Activated CD4-positive, alpha-beta T cell treated with anti-CD3 and anti-CD28 coated beads, Interleukin-2, Interleukin-4, amounts not matched to agents 100 ng/mL and 50 ng/mL, durations not matched to agents 16 hours and 8 hours (primary cell): Measurements from ENCODE around the gene CPLX3.
A peak's percentile ranks its signal among the peaks of the same experiment; 100 is the strongest.

Source experiments
- DNase-seq: peaks from one replicate; pipeline ENCODE4 v3.0.0-alpha.2; 2020; ENCODE audit warnings: low spot score

Gene CPLX3

DNA sequence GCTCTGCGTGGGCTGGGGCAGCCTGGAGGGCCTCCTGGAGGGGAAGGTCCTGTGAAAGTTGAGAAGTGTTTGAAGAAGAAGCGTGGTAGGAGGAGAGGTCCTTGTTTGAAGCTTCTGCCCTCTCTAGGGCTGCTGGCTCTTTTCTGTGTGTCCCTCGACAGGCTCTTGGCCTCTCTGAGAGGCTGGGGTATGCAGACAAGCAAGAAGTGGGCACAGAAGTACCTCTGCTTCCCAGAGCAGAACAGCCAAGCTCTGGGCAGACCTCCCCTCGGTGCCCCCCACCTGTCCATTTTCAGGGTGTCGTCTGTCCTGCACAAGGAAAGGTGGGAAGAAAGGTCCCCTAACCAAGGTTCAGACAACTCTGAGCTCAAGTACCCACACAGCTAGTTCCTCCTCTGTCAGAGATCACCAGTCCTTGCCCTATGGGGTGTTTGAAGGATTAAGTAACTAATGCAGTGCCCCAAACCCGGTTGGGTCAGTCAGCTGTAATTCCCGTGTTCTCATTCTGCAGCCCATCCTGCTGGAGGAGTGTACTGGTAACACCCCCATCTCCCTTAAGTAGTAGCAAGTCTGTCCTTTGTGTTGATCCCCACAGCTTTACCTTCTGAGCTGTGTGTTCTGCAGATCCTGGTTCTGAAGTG, 38.3 kb upstream of the CPLX3 start:
- DNase-seq = no peak

DNA sequence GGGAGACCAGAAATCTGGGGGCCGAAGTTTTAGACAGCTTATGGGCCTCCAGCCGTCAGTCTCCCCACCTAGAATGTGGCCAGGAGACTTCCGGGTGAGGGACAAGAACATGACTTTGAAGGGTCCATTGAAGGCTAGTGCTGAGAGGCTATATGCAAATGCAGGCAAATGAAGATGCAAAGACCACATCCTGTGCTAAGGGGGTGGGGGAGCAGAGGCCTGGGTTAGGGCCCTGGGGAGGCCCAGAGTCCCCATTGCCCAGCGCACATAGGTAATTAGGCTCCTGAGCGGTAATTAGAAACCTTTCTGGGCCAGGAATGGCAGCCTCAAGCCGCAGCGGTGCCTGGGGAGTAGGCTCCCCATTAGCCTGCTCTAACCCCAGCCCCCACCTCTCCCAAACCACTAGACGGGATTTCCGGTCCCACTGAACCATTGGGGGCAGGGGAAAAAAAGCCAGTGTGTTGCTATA, 37.7 kb upstream of the CPLX3 start:
- peak; percentile 76 for DNase-seq

GRCh38 chr15:74789171-74789631, 37.2 kb upstream of the CPLX3 start:
- DNase-seq = no peak

GRCh38 chr15:74789741-74790079, 36.7 kb upstream of the CPLX3 start:
- DNase-seq = no peak

DNA sequence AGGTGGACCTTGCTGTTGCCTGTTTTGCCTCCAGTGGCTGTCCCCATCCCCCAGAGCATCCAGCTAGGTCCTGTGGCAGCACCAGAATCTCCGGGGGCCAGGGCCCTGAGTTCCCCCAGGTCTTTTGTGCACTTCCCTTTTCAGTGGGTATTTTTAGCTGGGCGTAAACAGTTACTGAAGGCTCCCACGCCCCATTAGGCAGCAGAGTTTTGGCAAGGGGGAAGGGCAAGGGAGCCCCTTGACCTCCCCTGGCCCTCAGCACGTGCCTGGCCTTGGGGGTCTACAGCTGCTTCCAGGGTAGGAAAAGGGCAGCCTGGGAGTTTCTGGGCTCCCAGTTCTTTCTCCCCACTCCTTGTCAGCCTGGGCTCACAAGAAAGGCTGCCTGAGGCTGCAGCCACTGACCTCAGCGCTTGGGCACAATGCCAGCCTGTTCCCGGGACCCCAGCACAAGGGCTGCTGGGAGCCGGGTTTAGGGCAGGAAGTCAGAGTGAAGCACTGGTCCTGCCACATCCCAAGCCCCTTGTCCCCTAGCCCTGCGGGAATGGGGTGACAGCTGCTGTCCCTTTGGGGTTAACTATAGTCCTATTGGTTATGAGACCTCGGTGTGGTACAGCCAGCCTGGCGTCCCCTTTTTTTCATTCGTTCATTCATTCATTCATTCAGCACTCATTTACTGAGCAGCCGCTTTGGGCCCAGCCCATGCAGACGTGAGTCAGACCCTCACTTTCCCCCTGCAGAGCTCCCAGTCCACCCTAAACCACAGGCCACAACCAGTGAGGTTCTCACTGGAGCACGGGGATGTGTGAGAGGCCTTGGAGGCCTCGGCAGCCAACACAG, 36.1 kb upstream of the CPLX3 start:
- no peak for DNase-seq

- DNase-seq = no peak
Observed at GRCh38 chr15:74791007-74791406, 35.4 kb upstream of the CPLX3 start.

DNA sequence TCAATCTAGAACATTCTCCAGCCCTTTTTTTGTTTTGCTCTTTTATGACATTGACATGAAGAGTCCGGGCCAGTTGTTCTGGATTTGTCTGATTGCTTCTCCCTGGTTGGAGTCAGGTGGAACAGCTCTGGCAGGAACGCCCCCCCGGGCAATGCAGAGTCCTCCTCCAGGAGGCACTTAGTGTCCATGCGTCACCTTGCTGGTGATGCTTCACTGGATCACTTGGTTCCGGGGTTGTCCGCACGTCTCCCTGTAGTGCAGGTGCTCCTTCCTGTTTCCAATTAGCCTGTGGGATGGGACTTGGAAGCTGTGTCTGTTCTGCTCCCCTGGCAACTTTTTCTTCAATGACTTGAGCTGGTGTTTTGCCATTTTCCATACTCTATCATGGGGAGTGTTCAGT, 34.8 kb upstream of the CPLX3 start:
- no peak for DNase-seq

DNA sequence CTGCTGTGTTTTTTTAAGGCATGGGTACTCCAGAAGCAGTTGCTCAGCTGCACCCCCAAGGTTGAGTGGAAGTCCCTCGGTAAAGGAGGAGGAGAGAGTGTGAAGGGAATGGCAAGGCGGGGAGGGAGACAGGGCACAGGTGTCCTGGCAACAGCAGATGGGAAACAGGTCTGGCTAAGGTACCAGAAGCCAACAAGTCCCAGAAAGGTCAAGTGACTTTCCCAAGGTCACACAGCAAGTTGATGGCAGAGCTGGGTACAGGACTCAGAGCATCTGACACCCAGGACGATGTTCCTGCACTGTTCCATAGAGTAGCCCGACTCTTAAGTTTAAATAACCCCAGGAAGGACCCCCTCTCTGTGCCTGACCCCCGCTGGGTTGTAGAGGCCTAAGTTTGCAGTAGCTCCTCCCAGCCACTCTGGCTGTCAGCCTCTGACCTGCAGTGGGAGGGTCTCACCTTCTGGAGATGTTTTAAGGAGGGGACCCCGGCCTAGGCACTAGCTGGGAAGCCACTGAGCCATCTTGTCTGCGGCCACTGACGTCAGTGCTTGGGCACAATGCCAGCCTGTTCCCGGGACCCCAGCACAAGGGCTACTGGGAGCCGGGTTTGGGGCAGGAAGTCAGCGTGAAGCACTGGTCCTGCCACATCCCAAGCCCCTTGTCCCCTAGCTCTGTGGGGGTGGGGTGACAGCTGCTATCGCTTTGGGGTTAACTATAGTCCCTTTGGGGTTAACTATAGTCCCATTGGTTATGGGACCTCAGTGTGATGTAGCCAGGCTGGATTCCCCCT, 34.0 kb upstream of the CPLX3 start:
- no peak for DNase-seq

DNA sequence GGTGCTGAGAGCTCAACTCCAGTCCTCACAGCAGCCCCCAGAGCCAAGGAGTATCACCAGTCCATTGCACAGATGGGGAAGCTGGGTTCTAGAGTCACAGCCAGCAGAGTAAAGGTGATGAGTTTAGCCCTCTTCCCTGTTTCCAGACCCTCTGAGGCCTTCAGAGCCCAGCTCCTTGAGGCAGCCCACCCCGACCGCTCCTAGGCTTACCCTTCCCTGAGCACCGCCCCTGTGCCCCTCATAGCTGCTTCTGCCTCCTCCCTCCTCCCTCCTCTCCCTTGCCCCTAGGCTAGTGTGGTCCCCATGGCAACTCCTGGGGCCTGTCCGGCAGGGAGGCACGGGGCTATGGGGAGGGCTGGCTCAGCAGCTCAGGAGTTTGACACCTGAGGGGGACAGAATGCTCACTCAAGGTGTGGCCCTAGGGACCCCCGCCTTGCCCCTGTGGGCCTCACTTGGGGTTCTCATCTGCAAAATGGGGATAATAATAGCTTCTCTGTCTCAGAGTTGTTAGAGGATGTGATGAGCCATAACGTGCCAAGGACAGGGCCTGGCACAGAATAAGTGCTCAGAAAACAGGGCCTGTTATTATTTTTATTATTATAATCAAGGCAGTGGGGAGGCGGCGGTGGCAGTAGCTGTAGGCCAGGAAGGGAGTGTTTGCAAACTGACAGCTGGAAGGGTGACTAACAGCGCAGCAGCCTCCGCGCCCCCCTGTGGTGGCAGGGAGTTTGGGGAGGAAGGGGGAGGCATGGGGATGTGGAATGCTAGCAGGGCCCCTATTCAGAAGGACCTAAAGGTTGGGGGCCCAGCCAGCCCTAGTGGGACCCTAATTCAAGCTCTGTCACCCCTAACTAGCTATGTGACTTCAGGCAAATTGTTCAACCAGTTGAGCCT, 33.0 kb upstream of the CPLX3 start:
- no peak for DNase-seq

GRCh38 chr15:74794248-74794969, 32.0 kb upstream of the CPLX3 start:
- no peak for DNase-seq

DNA sequence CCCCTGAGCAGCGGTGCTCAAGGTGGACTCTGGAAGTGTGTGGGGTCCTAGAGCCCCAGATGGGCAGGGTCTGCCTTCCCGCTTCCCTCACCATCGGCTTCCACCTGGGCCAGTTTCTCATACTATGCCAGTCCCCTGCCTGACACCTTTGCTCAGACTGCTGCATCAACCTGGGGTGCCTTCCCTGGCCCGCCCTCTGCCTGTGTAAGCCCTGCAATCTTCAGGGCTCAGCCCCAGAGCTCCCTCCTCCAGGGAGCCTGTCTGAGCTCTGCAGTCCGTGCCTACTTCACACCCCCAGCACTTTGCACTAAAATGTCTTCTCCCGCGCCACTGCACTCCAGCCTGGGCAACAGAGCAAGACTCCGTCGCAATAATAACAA, 31.5 kb upstream of the CPLX3 start:
- no peak for DNase-seq

GRCh38 chr15:74795966-74796625, 30.3 kb upstream of the CPLX3 start:
- DNase-seq = no peak

- no peak for DNase-seq
Observed at GRCh38 chr15:74798388-74799254, 27.8 kb upstream of the CPLX3 start.

DNA sequence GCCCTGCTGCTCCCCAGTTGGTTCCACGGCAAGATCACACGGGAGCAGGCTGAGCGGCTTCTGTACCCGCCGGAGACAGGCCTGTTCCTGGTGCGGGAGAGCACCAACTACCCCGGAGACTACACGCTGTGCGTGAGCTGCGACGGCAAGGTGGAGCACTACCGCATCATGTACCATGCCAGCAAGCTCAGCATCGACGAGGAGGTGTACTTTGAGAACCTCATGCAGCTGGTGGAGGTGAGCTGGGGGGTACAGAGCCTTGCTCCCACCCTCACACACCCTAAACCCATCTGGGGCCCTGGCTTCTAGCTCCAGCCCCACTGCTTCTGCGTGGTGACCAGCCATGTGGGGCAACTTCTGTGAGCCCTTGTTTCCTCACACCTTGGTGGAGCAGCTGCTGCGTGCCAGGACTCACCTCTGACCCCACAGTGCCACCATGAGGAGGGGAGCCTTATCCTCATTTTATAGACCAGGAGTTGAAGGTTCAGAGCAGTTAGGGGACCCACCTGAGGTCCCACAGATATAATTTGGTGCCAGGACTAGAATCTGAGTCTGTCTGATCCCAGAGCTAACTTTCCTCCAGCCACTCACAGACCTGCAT, 27.1 kb upstream of the CPLX3 start:
- DNase-seq = no peak

DNA sequence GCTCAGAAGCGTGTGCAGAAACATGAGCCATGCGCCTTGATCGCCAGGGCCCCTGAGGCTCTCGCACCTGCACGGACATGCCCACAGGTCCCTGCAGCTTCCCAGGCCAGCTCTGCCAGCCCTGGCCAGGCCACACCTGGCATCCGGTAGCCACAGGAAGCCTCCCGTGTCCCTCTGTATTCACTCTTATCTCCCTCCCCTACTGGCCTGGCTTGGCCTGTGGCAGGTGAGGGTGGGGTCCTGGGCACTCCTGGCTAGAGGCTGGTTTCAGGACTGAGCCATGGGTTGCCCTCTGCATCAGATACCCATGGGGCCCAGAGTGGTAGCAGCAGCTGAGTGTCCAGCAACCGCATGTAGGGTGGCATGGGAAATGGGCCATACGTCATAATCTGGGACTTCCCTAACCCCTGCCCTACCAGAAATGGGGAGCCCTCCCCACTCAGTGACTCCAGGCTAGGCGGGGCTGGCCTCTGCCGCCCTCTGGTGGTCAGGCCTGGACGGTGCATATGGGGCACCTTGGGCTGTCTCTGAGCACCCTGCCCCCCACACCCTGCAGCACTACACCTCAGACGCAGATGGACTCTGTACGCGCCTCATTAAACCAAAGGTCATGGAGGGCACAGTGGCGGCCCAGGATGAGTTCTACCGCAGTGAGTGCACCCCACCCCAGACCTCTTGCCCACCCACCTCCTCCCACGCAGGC, 26.4 kb upstream of the CPLX3 start:
- DNase-seq = peak; percentile 88

DNA sequence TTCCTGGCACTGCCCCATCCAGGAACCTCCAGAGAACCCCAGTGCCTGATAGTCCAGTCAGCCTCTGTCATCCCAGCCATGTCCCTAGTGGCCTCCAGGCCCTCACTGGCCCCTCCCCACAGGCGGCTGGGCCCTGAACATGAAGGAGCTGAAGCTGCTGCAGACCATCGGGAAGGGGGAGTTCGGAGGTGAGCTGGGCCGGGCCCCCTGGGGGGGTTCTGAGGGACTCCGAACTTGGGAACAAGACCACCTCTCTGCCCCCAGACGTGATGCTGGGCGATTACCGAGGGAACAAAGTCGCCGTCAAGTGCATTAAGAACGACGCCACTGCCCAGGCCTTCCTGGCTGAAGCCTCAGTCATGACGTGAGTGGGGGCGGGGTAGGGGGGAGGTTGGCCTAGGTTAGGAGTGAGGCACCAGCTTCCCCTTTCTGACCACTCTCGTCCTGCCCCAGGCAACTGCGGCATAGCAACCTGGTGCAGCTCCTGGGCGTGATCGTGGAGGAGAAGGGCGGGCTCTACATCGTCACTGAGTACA, 25.8 kb upstream of the CPLX3 start:
- no peak for DNase-seq

- no peak for DNase-seq
Observed at GRCh38 chr15:74801311-74801997, 25.0 kb upstream of the CPLX3 start.

DNA sequence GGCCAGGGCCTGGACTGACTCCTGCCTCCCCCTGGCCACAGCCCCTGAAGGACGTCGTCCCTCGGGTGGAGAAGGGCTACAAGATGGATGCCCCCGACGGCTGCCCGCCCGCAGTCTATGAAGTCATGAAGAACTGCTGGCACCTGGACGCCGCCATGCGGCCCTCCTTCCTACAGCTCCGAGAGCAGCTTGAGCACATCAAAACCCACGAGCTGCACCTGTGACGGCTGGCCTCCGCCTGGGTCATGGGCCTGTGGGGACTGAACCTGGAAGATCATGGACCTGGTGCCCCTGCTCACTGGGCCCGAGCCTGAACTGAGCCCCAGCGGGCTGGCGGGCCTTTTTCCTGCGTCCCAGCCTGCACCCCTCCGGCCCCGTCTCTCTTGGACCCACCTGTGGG, 24.1 kb upstream of the CPLX3 start:
- DNase-seq = no peak
